Stimulated activated CD8-positive, alpha-beta memory T cell treated with anti-CD3 and anti-CD28 coated beads, Interleukin-4, amount 100 ng/mL, for 48 hours (primary cell): ENCODE measurements around the gene MSANTD1.

Experiments
- DNase-seq: peaks from one replicate; pipeline ENCODE4 v3.0.0-alpha.2; 2020

MSANTD1 gene

DNA sequence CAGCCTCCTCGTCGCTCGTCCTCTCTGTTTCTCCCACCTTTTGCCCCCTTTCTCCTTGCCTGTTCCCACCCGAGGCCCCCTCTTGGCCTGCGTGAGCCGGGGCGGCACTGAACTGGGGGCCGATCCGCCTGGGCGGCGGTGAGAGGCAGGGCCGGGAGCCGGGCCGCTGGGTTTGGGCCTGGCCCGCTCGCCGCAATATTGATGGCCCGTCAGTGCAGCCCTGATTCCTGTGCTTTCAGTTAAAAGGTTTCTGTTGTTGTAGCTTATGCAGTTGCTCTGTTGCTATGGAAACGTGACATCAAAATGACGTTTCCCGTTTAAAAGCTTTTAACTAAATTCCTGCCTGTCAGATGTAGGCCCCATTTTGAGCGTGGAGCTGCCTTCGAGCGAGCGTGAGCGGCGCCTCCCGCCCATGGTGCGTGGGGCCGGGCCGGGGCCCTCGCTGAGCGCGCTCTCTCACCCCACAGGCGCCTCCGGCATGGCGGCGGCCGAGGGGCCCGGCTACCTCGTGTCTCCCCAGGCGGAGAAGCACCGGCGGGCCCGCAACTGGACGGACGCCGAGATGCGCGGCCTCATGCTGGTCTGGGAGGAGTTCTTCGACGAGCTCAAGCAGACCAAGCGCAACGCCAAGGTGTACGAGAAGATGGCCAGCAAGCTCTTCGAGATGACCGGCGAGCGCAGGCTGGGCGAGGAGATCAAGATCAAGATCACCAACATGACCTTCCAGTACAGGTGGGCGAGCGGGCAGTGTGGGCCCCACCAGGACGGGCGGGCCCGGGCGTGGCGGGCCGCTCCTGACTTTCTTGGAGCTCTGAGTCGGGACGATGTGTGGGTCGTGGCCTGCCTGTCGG, at the start of gene MSANTD1:
TSS of gene MSANTD1 (plus strand) at position 349 of the 851 bp plus-strand sequence. CDS start at position 413, 64 bp downstream.
- no peak for DNase-seq

DNA sequence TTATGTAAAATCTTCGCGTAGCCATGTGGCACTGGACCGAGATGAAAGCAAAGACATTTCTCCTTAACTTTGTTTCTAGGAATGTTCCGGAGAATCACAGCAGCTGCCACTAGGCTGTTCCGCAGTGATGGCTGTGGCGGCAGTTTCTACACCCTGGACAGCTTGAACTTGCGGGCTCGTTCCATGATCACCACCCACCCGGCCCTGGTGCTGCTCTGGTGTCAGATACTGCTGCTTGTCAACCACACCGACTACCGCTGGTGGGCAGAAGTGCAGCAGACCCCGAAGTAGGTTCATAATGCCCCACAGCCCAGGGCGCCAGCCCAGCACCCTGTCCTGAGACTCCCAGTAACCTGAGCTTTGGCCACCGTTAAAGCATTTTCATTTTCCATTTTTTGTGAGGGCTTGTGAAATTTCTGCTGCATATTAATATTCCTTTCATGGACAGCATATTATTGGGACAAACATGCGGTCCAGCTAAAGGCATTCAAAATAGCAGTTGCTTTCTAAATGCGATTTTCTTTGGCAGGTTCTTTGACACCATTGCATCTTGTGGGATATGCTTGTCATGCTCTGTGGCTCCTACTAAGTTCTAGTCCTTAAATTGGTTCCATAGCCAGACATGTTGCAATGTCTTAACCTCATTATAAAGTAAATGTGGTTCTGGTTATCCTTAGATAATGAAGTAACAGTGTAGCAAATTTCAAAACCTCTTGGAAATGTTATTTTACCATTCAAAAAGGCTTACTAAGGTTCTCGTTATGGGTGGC, 49.1 kb upstream of the MSANTD1 start:
- DNase-seq: no peak

DNA sequence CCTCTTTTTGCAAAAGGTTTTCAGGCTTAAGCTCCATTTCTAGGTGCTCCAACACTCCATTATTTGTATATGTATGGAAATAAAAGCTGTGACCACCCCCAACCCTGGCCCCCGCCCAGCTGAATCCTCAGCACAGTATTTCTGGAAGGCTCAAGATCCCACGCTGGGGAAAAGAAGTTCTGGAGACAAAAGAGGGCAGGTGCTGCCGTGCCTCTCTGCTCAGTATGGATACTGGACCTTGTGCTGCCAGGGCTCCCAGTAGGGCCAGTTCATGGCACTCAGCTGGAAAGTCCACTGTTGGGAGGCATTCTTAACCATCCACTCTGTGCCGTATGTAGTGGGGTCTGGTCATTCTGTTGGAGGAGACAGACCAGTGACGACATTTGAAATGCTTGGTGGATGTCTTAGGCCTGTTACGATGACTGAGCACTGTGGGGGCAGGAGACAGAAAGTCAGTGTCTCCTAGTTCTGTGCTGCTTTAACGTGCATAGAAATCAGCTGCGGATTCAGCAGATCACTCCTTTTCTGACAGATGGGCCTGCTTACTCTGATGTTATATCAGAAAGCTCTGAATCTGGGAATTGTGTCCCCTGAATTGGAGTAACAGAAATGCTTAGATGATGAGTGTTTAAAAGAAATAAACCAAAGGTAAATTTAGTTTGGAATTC, 48.4 kb upstream of the MSANTD1 start:
- no peak for DNase-seq

DNA sequence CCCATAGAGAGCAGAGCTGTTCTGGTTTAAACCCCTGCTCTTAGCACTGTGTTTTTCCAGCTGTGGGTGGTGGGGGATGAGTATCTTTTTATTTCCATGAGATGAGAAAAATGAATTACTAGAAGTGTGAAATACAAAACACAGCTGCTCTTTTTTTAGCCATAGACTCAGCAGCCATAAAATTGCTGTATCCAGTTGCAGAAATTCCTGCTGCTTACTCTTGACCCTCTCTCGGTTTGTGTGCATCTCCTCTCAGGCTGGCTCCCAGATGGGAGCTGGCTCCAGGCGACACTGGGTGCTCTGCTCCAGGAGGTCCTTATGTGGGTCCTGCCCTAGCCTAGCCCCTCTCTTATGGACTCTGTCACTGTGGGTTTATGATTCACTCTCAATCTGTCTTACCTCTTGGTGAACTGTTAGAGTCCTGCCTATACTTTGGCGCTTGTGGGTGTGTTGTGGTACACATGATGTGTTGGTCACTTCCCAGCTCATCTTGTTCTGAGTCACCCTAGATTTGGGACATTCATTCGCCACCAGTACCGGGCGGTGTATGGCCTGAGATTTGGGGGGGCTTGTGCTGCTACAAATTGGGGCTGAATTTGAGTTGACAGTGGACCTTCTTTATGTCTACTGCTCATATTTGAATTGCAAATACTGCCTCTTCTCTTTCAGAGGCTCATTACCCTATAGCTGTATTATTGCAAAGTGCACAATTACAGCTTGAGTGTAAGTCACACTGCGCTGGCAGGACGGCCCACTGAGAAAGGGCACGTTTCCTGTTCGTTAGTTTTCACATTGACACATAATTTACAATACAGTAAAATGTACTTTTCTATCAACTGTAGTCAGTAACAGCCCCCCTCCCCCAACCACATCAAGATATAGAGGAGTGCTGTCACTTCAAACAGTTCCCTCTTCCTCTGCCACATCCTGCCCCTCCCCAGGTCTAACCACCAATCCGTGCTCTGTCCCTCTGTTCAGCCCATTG, 46.9 kb upstream of the MSANTD1 start:
- peak; percentile 73 for DNase-seq

DNA sequence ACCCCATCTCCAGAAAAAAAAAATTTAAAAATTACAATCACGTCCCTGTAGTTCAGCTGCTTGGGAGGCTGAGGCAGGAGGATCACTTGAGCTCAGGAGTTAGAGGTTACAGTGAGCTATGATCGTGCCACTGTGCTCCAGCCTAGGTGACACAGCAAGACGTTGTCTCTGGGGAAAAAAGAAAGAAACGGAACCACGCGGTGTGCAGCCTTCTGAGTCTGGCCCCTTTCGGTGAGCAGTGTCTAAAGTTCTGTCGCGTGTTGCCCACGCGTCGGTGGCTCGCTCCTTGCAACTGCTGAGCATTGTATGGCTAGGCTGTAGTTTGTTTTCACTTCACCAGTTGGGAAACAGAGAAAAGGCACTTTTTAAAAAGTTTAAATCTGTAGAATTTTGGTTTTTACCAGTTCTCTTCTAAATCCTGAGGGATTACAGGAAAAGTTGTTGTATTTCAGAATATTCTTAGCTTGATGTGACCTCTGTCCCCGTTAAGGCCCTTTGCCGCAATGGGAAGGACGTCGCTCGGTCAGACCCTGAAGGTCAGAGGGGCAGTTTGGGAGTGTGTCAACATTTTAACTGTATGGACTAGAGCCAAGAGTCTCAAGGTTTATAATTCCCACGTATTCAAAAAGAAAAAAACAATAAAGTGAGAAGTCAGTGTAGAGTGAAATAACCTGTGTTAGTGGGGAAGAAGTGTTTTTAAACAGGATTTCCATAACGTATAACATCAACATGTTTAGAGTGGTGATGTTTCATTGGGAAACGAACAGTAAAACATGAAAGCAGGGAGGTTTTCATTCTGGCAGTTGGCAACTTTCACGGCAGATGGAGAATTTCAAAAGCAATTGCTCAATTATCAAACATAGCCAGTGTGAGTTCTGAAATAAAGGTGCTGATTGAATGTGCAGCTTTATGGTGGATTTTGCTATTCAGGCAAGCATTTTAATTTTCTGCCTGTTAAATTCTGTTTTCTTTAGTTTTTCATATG, 45.8 kb upstream of the MSANTD1 start:
- DNase-seq: peak; percentile 58

DNA sequence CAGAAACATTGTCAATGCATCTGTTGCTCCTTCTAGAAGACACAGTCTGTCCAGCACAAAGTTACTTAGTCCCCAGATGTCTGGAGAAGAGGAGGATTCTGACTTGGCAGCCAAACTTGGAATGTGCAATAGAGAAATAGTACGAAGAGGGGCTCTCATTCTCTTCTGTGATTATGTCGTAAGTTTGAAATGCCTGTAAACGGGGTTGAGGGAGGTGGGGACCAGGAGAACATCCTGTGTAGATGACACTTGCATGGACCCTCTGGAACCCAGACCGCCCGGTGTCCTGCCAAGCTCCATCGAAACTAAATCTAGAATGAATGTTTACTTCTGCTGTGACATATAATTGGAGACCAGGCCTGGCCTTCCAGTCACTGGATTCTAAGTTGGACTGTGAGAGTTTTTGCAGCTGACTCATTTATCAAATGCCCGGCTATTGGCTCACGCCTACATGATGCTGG, 45.0 kb upstream of the MSANTD1 start:
- no peak for DNase-seq

DNA sequence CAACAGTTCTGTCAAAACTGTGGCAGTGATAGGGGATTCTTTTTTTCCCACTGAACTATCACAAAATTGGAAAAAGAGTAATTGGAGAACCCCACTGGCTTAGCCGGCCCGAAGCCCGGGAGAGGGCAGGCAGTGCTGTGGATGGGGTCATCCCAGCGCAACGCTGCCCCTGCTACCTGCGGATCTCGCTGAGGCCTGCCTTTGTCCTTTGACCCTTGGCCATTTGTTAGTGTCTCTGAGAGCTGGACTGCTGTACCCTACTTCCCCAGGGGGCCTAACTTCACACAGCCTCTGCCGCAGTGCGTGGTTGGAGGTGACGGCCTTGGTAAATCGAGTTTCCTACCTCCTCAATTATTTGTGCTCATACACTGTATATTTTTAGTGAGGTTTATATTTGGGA, 43.0 kb upstream of the MSANTD1 start:
- no peak for DNase-seq

DNA sequence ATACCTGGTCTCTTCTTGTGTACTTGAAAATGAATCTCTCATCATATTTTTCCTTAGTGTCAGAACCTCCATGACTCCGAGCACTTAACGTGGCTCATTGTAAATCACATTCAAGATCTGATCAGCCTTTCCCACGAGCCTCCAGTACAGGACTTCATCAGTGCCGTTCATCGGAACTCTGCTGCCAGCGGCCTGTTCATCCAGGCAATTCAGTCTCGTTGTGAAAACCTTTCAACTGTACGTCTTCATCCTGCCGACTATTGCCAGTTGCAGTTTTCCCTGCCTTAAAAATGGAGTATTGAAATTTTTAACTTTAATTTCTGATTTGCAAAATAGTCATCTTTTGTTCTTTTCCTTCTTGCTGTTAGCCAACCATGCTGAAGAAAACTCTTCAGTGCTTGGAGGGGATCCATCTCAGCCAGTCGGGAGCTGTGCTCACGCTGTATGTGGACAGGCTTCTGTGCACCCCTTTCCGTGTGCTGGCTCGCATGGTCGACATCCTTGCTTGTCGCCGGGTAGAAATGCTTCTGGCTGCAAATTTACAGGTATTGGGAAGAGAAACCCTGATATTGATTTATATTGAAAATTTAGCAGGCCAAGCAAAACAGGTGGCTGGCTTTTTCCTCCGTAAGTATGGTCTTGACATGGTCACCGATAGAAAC, 42.4 kb upstream of the MSANTD1 start:
- DNase-seq: no peak

DNA sequence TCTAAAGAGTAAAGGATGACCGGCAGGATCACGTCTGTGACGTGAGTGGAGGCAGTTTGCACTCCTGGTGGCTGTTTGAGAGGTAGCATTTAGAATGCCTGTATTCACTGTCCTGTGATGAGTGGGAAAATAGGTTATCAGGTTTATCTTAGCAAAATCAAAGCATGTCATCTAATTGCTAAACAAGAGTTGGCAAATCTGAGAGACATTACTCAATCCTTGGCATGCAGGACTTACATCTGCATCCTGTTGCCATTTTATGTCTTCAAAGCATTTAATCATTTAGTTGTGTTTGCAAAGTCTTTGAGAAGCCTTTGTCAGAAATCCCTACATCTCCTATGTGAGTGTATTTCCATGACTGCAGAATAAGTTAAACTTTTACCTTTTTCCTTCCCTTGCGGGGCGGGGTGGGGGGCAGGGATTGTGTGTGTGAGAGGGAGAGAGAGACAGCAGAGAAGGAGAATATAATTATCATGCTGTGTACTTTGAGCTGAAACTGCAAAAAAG, 41.4 kb upstream of the MSANTD1 start:
- DNase-seq: no peak

DNA sequence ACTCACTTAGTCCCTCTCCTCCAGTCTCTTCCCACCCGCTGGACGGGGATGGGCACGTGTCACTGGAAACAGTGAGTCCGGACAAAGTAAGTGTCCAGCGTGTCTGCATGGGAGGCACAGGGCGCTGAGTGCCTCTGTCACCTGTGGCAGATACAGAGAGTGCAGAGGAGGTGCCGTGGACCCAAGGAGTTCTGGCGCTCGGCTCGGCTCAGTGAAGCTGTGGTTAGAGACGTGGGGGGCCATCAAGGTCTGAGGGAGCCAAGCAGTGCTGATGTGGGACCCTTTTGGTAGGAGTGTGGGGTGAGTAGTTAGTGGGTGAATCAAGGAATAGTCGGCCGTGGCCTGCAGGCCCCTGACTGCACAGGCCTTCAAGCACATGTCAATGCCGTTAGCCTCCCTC, 40.1 kb upstream of the MSANTD1 start:
- DNase-seq: no peak

DNA sequence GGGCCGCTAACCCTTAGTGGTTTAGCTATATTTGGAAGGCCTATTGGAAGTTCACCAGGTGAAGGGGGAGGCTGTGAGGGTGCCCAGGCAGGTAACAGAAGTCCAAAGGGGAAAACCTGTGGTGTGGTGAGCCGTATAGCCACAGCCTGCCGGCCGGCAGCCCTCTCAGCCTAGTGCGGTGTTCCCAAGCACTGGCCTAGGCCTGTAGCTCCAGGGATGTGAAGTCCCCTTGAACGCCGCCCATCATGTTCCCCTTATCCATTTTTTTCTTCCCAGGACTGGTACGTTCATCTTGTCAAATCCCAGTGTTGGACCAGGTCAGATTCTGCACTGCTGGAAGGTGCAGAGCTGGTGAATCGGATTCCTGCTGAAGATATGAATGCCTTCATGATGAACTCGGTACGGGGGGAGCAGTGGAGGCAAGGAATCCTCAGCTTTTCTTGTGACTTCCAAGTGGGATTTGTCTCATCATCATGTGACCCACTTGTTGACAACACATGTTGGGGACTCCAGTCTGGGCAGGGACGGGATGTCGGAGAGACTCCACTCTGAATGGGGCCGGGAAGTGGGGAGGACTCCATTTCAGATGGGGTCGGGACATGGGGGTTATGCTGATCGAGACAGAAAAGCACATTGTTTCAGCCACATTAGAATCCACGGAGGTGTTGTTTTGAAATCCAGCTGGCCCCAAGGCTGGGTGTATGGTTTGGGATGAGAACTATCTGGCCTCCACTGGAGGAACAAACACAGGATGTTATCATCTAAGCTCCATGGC, 39.2 kb upstream of the MSANTD1 start:
- DNase-seq: no peak

DNA sequence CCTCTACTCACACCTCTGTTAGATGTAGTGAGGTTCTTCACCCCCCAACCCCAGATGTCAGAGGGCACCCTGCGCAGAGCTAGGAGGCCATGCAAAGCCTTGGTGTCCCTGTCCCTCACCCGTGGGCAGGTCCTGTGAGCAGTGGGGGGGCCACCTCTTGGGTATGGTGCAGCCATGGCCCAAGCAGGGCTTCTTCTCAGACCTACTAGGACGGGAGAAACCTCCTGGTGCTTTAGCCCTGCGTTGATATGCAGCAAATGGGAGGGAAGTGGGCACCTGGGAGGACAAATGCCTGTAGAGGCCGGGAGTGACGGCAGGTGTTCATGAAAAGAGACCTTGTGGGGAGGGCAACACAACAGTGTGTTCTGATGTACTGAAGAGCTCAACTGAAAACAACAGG, 38.5 kb upstream of the MSANTD1 start:
- no peak for DNase-seq

DNA sequence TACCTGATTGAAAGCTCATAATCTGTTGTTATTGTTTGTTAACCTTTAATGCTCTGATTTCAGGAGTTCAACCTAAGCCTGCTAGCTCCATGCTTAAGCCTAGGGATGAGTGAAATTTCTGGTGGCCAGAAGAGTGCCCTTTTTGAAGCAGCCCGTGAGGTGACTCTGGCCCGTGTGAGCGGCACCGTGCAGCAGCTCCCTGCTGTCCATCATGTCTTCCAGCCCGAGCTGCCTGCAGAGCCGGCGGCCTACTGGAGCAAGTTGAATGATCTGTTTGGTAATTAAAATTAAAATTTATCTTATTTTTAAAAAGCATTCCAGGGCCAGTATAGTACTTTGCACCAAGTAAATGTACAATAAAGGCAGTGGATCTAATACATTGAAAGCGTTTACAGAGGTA, 37.1 kb upstream of the MSANTD1 start:
- no peak for DNase-seq

DNA sequence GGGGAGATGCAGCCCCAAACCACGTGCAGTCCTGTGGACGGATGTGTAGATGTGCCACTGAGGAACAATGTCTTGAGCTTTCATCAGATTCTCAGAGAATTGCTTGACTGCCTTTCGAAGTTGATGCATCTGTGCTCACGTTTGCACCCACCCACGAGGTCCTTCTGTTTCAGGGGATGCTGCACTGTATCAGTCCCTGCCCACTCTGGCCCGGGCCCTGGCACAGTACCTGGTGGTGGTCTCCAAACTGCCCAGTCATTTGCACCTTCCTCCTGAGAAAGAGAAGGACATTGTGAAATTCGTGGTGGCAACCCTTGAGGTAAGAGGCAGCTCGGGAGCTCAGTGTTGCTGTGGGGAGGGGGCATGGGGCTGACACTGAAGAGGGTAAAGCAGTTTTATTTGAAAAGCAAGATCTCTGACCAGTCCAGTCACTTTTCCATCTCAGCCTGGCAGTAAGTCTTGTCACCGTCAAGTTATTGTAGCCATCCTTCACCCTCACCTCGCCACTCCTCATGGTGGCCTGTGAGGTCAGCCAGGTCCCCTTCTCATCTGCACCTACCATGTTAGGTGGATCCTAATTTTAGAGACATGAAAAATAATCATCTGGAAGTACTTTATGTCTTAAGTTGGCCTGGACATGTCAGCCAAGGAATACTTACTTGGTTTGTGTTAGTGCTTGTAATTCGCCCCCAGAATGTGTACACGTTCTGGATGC, 36.4 kb upstream of the MSANTD1 start:
- DNase-seq: no peak

DNA sequence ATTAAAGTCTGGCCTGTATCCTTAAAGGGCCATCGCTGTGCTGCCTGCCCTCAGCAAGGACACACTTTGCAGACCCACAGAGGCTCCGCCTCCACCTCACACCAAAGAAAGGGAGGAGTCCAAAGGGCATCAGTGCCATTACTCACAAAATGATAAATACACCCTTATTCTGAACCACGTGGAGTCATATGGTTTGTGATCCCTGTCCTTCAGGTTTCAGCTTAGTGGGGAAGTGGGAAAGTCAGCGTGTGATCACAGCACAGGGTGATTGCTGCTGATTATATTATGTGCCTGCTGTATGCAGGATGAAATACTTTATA, 35.9 kb upstream of the MSANTD1 start:
- no peak for DNase-seq

DNA sequence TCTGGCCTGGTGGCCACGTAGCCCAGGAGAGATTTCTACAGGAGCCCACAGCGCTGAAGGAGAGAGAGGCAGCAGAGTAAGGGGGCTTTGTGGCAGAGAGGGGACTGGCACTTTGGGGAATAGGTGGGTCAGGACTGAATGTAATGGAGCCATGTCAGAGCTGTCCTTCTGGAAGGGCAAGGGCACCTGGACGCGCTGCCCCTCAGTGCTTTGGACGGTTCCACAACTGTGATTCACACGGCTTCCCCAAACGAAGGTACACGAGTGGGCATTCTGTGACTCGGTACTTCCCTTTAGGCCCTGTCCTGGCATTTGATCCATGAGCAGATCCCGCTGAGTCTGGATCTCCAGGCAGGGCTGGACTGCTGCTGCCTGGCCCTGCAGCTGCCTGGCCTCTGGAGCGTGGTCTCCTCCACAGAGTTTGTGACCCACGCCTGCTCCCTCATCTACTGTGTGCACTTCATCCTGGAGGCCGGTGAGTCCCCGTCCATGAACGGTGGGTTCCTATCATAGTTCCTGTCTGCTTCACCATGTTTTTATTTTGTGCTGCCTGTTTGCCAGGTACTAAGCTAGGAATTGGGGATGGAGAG, 35.2 kb upstream of the MSANTD1 start:
- DNase-seq: no peak

DNA sequence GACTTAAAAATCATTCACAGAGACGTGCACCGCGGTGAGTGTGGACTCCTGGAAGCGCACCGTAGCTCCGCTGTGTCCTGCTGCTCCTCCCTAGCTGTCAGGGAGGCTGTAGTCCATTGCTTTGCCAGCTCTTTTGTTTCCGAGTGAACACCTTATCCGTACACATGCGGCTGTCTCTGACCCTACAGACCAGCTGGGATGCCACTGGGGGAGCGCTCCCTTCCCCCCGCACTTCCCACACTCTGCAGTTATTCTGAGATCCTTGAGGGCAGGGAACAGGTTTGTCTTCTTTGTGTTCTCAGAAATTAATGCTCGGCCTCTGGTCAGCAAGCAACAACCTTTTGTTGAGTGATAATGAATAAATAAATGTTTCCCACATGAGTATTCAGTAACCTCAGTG, 33.7 kb upstream of the MSANTD1 start:
- no peak for DNase-seq

DNA sequence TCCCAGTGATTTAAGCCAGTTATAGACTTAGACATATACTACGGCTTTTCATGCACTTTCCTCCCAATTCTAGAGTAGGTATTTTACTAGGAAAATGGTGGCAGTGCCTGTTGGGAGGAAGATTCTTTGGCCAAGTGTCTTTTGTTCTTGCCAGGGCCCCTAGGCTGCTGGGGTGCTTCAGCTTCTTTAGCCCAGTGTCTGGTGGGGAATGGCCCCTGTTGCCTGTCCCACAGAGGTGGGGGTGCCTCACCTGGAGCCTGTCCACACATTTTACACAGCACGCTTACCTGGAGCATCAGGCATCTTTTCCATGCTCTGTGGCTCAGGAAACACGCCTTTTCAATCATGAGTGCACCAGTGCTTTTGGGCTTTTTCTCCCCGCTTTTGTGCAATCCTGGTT, 33.2 kb upstream of the MSANTD1 start:
- DNase-seq: no peak

DNA sequence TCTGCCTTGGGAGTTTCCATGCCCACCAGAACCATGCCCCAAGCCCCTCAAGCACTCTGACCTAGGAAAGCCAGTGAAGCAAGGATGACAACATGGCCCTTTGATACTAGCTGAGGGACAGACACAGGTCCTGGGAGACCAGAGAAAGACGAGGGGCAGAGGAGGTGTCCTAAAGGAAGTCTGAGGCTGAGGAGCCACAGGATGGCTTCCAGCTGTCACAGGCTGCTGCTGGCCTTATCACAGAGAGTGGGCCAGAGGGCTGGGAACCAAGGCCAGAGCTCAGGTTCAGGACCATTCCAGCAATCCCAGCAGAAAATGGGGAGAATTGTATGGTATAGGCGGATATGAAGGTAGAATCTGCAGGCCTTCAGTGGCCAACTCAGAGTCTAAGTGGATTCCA, 31.7 kb upstream of the MSANTD1 start:
- DNase-seq: no peak
